NK-92 treated with Interleukin-12 subunit alpha and Interleukin-12 subunit beta, amount 100 ng/mL, for 24 hours (cell line): ENCODE results near the gene SPARC.

Experiments
- DNase-seq: peaks from one replicate; lab custom pipeline; 2025; lab: John Stamatoyannopoulos, UW

The SPARC gene

GRCh38 chr5:151620461-151620840, 66.3 kb downstream of the SPARC start:
- no peak for DNase-seq

- DNase-seq = no peak
These were observed 66.8 kb downstream of the SPARC start for GRCh38 chr5:151619812-151620460.

- DNase-seq = no peak
These were observed 67.8 kb downstream of the SPARC start for GRCh38 chr5:151618907-151619306.

- DNase-seq = no peak
These were observed 68.6 kb downstream of the SPARC start for GRCh38 chr5:151617841-151618710.

GRCh38 chr5:151617383-151617840, 69.3 kb downstream of the SPARC start:
- no peak for DNase-seq

GRCh38 chr5:151615431-151615830, 71.3 kb downstream of the SPARC start:
- no peak for DNase-seq

GRCh38 chr5:151614565-151614964, 72.2 kb downstream of the SPARC start:
- DNase-seq = no peak

- DNase-seq = no peak
These were observed 73.9 kb downstream of the SPARC start for GRCh38 chr5:151612689-151613427.

- no peak for DNase-seq
These were observed 75.5 kb downstream of the SPARC start for GRCh38 chr5:151611127-151611775.
